Suppressor macrophage (primary cell): ENCODE measurements around the gene KRTAP2-3.
"Not testable (repeated sequence)": the region's sequence is repeated elsewhere in the genome, so short reads cannot be mapped to it uniquely, and the experiment has no call there.

Source experiments
- DNase-seq, 4 experiments: peaks; one replicate each; pipeline ENCODE4 v3.0.0-alpha.2; 2020 to 2022
- total RNA-seq, 17 experiments: gene quantifications; one replicate each; lab custom pipeline; 2026; ENCODE audit warnings: mixed read lengths in 6 of 17, inconsistent platforms in 3 of 17; lab: John Stamatoyannopoulos, UW

Gene KRTAP2-3, protein sequence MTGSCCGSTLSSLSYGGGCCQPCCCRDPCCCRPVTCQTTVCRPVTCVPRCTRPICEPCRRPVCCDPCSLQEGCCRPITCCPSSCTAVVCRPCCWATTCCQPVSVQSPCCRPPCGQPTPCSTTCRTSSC
- 0 to 0.22 (median 0) reads per million in 17 experiments for total RNA-seq

DNA sequence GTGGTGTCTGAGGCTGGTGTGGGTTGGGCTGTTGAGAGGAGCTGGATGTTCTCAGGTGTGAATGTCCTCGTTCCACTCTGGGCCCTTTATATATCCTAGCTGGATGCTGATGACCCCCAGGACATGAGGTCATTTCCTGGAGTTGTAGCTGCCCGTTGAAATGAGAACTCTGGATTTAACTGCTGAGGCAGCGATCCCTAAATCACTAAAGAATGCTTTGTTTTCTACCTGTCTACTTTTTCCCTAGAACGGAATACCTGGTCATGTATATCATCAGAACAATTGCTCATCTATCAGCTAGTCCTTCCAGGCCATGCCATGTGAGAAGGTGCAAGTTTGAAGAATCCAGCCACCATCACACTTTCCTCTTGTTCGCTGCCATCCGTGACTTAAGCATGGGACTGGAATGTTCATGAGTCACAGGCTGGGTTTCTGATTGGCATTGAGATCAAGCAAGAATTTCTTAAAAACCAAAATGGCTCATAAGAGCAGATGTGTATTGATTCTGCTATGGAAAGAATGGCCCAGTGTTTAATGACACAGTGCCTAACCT is at the start of gene KRTAP2-3:
KRTAP2-3 (minus strand) TSS at position 63 of the 553 bp plus-strand sequence. CDS start 64 bp downstream, outside the sequence.
- DNase-seq, result no peak

DNA sequence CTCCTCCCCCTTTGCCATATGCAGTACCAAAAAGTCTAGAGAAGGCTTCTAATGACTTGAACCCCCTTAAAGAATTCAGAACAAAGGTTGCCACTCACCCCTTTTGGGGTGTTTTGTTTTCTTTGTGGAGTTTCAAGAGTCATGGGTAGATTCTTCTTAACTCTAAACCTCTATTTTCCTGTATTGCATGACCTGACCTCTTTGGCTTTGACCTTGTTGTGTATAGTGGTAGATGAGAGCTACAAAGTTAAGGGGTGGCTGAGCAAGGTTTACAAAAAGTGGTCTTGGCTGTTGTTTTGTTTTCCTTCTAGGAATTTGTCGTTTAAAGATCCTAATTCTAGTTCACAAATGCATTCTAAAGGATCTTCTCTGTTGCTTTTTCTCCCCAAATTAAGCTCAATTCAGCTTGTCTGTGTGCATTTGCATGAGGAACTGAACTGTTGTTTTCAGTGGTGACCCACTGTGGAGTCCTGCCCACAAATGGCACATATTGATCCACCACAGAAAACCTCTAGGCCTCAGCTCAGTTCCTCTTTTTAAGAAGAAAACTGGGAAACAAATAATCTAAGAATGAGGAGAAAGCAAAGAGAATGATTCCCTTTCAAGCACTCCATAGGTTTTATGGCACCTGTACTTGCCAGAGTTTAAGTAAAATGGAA is 48.9 kb upstream of the KRTAP2-3 start:
- DNase-seq, result not testable (repeated sequence)

DNA sequence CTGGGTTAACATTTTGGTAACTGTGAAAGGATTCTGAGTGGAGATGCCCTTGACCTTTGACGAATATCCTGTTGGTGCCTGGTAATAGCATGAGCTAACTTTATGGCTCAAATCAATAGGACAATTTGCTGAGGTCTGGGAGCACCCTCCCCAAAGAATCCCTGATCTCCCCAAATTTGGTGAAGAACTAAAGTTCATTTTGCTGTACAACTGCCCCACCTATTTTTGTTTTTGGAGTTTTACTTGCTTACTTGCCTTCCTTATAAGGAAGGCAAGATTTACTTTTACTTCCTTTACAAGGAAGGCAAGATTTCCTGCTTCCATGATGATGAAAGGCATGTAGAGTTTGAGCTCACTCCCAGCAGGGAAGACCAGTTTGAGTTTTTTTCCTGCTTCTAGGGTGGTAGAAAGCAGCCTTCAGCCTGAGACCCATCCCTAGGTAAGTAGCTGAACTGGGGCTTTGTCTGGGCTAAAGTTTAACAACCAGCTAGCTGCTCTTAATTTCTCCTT is 48.1 kb upstream of the KRTAP2-3 start:
- peak in 2 of 4 experiments; percentile 8 to 34 for DNase-seq

DNA sequence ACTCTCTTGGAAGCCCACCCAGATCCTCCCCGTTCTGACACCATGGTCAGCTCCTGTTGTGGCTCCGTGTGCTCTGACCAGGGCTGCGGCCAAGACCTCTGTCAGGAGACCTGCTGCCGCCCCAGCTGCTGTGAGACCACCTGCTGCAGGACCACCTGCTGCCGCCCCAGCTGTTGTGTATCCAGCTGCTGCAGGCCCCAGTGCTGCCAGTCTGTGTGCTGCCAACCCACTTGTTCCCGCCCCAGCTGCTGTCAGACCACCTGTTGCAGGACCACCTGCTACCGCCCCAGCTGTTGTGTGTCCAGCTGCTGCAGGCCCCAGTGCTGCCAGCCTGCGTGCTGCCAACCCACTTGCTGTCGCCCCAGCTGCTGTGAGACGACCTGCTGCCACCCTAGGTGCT is 45.4 kb upstream of the KRTAP2-3 start, which contains the start of gene KRTAP4-9:
KRTAP4-9 (plus strand) TSS at position 43 of the 400 bp plus-strand sequence; CDS start at position 43, 0 bp downstream.
- not testable (repeated sequence) for DNase-seq

DNA sequence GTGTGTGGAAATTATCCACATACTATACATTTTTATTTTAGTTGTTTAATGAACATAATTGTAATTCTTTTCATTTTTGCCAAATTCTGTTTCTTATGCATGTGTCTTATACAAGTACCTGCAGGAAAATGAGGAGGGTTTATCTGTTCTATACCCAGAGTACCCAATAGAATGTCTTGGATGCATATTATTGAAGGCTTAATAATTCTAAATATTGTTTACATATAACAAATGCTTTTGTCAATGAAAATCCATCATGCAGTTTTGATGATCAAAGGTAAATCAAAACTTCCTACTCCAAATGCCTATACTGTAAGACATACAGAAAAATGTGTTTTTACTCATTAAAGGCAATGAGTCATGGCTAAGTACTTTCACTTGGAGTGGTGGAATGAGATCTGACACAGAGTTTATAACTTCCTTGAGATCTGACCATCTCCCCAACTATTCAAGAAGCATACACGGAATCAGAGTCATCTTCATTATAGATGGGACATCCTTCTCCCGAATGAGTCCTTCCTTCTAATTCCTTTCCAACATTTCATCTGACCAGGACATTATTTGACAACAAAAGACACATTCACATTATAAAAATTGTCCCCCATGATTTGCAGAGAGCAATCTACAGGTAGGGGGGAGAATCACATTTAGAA is 44.6 kb upstream of the KRTAP2-3 start:
- not testable (repeated sequence) for DNase-seq

DNA sequence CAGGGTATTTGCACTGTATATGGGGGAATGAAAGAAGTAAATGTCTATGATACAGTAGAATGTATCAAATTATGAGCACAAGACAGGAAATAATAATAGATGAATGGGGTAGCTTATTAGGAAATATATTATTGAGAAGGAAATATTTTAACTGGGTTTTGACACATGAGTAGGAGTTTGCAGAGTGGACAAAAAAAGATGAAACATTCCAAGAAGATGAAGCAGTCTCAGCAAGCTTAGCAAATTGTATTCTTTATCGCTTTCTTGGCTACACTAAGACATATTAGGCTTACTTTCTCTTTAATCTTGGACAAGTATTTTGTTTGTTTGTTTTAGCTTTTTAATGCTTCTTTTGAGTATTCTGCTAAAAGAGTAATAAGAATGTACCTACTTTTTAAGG is 44.0 kb upstream of the KRTAP2-3 start:
- DNase-seq, result no peak

DNA sequence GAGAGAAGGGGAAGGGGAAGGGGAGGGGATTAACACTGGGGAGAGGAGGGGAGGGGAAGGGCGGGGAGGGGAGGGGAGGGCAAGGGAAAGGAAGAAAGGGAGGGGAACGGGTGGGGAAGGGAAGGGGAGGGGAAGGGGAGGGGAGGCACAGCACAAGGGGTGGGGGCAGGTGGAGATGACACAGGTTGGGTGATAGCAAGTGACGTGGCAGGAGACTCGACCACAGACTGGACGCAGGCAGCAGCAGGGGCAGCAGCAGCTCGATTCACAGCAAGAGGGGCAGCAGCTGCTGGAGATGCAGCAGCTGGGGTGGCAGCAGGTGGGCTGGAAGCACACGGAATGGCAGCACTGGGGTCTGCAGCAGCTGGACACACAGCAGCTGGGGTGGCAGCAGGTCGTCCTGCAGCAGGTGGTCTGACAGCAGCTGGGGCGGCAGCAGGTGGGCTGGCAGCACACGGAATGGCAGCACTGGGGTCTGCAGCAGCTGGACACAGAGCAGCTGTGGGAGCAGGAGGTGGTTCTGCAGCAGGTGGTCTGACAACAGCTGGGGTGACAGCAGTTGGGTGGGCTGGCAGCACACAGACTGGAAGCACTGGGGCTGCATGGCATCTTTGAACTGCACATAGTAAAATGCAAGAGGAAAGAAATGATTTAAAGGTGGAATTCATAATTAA is 41.8 kb upstream of the KRTAP2-3 start, which contains the start of gene KRTAP4-16:
KRTAP4-16 (minus strand) TSS at position 624 of the 674 bp plus-strand sequence; CDS start at position 624, 0 bp downstream.
- DNase-seq, result no peak

DNA sequence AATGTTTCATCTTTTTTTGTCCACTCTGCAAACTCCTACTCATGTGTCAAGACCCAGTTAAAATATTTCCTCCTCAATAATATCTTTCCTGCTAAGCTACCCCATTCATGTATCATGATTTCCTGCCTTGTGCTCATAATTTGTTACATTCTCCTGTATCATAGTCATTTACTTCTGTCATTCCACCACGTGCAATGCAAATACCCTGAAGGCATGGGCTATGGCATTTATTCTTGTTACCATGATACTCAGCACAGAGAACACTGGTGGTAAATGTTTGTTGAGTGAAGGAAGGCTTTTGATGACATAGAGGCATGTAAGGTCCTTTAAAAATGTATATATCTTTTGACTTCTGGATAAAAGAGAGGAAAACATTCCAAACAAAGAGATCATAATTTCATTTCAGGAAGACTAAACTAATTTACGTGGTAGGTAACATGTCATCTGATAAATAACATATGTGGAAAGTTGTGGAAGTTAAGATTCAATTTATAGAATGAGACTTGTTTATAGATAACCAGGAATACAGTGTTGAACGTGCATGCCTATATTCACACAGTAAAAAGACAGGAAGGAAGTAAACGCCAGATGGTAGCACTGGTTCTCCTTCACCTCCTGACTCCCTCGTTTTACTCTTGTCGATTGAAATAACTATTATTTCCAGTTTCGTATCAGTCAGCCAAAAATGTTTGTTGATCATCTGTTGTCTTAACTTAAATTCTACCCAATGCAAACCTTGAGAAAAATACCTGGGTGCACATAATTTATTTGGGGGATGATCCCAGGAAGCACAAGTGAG is 40.0 kb upstream of the KRTAP2-3 start:
- peak in 1 of 4 experiments; percentile 3 for DNase-seq

DNA sequence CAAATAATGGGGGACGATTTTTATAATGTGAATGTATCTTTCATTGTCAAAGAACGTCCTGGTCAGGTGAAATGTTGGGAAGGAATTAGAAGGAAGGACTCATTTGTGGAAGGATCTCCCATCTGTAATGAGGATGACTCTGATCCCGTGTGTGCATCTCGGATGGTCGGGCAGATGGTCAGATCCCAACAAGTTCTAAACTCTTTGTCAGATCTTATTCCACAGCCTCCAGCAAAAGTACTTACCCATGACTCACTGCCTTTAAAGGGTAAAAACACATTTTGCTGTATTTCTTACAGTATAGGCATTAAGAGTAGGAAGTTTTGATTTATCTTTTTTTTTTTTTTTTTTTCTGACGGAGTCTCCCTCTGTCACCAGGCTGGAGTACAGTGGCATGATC is 38.6 kb upstream of the KRTAP2-3 start:
- no peak for DNase-seq

DNA sequence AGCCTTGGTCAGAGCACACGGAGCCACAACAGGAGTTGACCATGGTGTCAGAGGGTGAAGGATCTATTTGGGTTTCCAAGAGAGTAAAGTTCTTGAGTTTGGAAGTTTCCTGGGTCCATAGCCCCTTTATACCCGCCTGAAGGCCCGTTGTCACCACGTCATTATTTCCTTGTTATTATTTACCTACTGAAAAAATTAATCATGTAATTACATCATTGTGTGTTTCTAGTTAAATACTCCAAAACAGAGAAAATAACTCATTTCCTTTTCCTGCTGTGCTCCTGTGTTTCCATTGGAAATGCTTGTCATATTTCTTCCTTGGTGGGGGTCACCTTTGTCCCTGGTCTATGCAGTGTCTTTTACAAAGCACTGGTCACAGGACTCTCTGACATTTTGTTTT is 38.1 kb upstream of the KRTAP2-3 start, which contains the start of gene KRTAP4-8:
KRTAP4-8 (minus strand) TSS at position 101 of the 400 bp plus-strand sequence; CDS start at position 43, 58 bp downstream.
- DNase-seq, result no peak

DNA sequence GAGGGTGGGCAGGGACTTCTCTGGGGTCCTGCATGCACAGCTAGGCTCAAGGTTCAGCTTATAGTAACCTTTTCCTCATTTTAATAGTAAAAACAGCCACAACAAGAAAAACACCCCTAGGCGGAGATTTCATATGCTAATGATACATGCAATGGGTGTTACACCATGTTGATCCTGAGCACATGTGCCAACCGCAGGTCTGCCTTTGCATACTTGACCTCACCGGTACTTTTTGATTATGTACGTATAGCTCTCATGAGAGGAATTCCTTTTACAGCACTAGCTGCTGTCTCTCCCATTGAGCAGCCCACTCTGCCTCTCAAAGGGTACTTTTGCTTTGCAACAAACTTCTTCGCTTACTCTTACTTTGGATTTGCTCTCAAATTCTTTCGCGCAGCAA is 36.1 kb upstream of the KRTAP2-3 start:
- no peak for DNase-seq

DNA sequence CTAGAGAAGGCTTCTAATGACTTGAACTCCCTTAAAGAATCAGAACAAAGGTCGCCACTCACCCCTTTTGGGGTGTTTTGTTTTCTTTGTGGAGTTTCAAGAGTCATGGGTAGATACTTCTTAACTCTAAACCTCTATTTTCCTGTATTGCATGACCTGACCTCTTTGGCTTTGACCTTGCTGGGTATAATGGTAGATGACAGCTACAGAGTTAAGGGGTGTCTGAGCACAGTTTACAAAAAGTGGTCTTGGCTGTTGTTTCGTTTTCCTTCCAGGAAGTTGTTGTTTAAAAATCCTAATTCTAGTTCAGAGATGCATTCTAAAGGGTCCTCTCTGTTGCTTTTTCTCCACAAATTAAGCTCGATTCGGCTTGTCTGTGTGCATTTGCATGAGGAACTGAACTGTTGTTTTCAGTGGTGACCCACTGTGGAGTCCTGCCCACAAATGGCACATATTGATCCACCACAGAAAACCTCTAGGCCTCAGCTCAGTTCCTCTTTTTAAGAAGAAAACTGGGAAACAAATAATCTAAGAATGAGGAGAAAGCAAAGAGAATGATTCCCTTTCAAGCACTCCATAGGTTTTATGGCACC is 28.9 kb upstream of the KRTAP2-3 start:
- not testable (repeated sequence) for DNase-seq

DNA sequence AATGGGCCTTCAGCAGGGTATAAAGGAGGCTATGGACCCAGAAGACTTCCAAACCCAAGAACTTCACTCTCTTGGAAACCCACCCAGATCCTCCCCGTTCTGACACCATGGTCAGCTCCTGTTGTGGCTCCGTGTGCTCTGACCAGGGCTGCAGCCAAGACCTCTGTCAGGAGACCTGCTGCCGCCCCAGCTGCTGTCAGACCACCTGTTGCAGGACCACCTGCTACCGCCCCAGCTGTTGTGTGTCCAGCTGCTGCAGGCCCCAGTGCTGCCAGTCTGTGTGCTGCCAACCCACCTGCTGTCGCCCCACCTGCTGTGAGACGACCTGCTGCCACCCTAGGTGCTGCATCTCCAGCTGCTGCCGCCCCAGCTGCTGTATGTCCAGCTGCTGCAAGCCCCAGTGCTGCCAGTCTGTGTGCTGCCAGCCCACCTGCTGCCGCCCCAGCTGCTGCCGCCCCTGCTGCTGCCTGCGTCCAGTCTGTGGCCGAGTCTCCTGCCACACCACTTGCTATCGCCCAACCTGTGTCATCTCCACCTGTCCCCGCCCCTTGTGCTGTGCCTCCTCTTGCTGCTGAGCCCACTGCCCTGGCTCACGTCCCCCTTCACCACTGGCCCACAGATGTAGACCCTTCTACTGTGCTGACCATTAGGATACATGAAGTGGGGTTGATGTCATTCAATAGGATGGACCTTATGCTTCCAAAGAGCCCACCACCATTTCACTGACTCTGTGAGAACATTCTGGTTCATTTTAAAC is 24.4 kb upstream of the KRTAP2-3 start, which contains the start of gene KRTAP4-7:
KRTAP4-7 (plus strand) TSS at position 51 of the 757 bp plus-strand sequence; CDS start at position 108, 57 bp downstream.
- not testable (repeated sequence) for DNase-seq

DNA sequence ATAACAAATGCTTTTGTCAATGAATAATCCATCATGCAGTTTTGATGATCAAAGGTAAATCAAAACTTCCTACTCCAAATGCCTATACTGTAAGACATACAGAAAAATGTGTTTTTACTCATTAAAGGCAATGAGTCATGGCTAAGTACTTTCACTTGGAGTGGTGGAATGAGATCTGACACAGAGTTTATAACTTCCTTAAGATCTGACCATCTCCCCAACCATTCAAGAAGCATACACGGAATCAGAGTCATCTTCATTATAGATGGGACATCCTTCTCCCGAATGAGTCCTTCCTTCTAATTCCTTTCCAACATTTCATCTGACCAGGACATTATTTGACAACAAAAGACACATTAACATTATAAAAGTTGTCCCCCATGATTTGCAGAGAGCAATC is 23.5 kb upstream of the KRTAP2-3 start:
- not testable (repeated sequence) for DNase-seq

DNA sequence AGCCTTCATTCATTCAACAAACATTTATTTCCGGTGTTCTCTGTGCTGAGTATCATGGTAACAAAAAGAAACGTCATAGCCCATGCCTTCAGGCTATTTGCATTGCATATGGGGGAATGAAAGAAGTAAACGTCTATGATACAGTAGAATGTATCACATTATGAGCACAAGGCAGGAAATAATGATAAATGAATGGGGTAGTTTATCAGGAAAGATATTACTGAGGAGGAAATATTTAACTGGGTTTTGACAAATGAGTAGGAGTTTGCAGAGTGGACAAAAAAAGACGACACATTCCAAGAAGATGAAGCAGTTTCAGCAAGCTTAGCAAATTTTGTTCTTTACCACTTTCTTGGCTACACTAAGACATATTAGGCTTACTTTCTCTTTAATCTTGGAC is 22.7 kb upstream of the KRTAP2-3 start:
- no peak for DNase-seq

DNA sequence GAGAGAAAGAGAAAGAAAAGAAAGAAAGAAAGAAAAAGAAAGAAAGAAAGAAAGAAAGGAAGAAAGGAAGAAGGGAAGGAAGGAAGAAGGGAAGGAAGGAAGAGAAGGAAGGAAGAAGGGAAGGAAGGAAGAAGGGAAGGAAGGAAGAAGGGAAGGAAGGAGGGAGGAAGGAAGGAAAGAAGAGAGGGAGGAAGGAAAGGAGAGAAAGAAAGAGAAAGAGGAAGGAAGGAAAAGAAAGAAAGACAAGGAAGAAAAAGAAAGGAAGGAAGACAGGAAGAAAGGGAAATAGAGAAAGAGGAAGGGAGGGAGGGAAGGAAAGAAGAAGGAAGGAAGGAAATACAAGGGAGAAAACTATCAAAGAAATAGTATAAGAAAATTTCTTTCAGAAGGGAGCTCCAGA is 16.9 kb upstream of the KRTAP2-3 start:
- DNase-seq, result no peak

DNA sequence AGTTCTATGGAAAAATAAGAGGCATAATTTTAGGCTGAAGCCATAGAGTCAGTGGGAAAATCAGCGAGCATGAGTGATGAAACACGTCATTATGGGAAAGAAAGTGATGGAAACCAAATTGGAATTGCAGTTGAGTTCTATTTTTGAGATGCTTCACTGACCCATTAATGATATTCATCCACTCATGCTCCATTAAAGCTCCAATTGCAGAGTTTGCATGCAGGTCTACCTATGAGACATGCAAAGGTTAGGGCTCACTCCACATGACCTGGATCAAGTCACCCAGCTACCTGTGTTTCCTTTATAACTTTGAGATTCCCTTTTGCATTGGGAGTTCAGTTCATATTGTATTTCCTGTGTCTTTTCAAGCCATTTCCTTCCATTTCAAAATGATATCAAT is 13.8 kb upstream of the KRTAP2-3 start:
- no peak for DNase-seq

DNA sequence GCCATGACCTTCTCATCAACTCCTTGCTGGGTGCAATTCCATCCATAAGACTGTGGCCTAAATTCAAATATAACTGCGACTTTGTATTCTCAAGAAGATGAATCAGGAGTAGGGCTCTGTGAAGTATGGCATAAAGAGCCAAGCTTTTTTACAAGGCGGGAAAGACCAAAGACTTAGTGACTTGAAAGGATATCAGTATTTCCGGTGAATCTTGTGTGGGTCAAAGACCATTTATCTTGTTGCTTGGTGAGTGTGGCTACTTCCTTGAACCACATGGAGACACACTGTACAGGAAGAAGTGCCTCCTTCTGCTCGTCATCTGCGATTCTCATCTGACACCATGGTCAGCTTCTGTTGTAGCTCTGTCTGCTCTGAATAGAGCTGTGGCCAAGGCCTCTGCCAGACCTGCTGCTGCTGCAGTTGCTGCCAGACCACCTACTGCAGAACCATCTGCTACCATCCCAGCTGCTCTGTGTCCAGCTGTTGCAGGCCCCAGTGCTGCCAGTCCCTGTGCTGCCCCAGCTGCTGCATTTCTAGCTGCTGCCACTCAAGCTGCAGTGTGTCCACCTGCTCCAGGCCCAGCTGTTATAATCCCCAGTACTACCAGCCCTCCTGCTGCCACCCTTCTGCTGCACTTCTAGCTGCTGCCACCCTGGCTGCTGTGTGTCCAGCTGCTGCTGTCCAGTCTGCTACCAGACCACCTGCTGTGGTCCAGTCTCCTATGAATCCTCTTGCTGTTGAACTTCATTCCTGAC is 11.9 kb upstream of the KRTAP2-3 start:
- no peak for DNase-seq

DNA sequence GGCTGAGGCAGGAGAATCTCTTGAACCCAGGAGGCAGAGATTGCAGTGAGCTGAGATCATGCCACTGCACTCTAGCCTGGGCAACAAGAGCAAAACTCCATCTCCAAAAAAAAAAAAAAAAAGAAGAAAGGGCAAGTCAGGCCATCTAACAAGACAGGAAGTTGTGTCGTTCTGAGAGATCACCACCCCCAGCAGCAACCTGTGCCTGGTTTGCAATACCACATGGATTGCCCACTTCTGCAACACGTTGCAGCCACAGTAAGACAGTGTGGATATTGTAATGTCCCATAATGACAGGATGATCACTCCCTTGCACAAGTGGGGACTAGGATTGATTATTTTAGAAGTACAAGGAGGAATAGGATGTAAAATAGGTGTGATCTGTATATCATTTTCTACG is 9.1 kb upstream of the KRTAP2-3 start:
- peak in 3 of 4 experiments; percentile 23 to 49 (median 38) for DNase-seq
